PC-9 (cell line): Measurements from ENCODE around the gene NF2. TPM values are rescaled to one million over a fixed set of nuclear protein-coding genes. Genes with fewer than 3 reads are reported as not detected.

Experiments used
- BruUV-seq: library from RNA; stranded (reverse); fragments of 400-500 nt; replicated peaks from 2 replicates; lab custom pipeline; 2021; lab: Mats Ljungman, UMichigan
- CTCF ChIA-PET: fragments of 300-600 bp; sonication (Branson Sonifier 250); formaldehyde crosslinking; loops from one replicate; lab custom pipeline; 2022; ENCODE audit warnings: antibody characterized with exemption; lab: Charles Lee
- POLR2A ChIA-PET: fragments of 300-600 bp; sonication (Branson Sonifier 250); formaldehyde crosslinking; loops from one replicate; lab custom pipeline; 2022; ENCODE audit warnings: antibody characterized with exemption; ENCODE audit not compliant: unreplicated experiment; lab: Charles Lee
- DNase-seq, 2 experiments: peaks; one replicate each; pipeline versions ENCODE4 v3.0.0 to v3.0.0-alpha.2; 2015 to 2022; ENCODE audit warnings: mixed read lengths in 1 of 2
- H2AFZ ChIP-seq: fragments of 200-600 bp; sonication (generic); 2 replicates; pipeline ENCODE4 v1.8.1; 2017; ENCODE audit warnings: antibody characterized with exemption
- H3F3A ChIP-seq: fragments of 200-600 bp; sonication (generic); 2 replicates; pipeline ENCODE4 v1.8.1; 2017; ENCODE audit warnings: antibody characterized with exemption, mild to moderate bottlenecking, low read depth; ENCODE audit not compliant: insufficient read depth
- H3K27ac ChIP-seq: fragments of 200-600 bp; sonication (generic); 2 replicates; pipeline ENCODE4 v1.6.1; 2016; ENCODE audit warnings: mixed run types
- H3K27me3 ChIP-seq: fragments of 200-600 bp; sonication (generic); 2 replicates; pipeline ENCODE4 v1.6.1; 2016; ENCODE audit warnings: low read depth, mixed run types; ENCODE audit not compliant: insufficient read depth
- H3K36me3 ChIP-seq: fragments of 200-600 bp; sonication (generic); 2 replicates; pipeline ENCODE4 v1.6.1; 2016; ENCODE audit warnings: low read depth, mixed run types
- H3K4me1 ChIP-seq: fragments of 200-600 bp; sonication (generic); replicated peaks from 2 replicates; pipeline ENCODE4 v1.6.1; 2016; ENCODE audit warnings: mixed run types; ENCODE audit not compliant: insufficient read depth
- H3K4me2 ChIP-seq: fragments of 200-600 bp; sonication (generic); 2 replicates; pipeline ENCODE4 v1.6.1; 2017; ENCODE audit warnings: mixed run types
- H3K4me3 ChIP-seq: fragments of 200-600 bp; sonication (generic); 2 replicates; pipeline ENCODE4 v1.6.1; 2016; ENCODE audit warnings: mixed run types
- H3K79me2 ChIP-seq: fragments of 200-600 bp; sonication (generic); 2 replicates; pipeline ENCODE4 v1.6.1; 2017; ENCODE audit warnings: low read depth, mixed run types
- H3K9me2 ChIP-seq: fragments of 200-600 bp; sonication (generic); 2 replicates; pipeline ENCODE4 v1.8.1; 2017; ENCODE audit warnings: mild to moderate bottlenecking; ENCODE audit not compliant: insufficient read depth
- H3K9me3 ChIP-seq: fragments of 200-600 bp; sonication (generic); 2 replicates; pipeline ENCODE4 v1.8.1; 2016; ENCODE audit warnings: low read depth; ENCODE audit not compliant: insufficient read depth
- H4K20me1 ChIP-seq: fragments of 200-600 bp; sonication (generic); 2 replicates; pipeline ENCODE4 v1.8.1; 2017; ENCODE audit not compliant: insufficient read depth
- EZH2 ChIP-seq: fragments of 200-600 bp; sonication (generic); IDR thresholded peaks from 2 replicates; pipeline ENCODE4 v1.8.0; 2017; ENCODE audit warnings: antibody characterized with exemption, low read depth
- intact Hi-C: fragments of 100-400 bp; cut with micrococcal nuclease; formaldehyde crosslinking; loops from one replicate; pipeline ENCODE4 v1.10.0; 2022; ENCODE audit not compliant: unreplicated experiment
- total RNA-seq: library from RNA; stranded (reverse); gene quantifications from 2 replicates; pipeline ENCODE4 v1.2.3, GENCODE V29; 2021
- TF ChIP-seq, protein P1 (sequence below): fragments of 200-600 bp; sonication (generic); conservative IDR thresholded peaks from 2 replicates; pipeline ENCODE4 v1.6.1; 2017; ENCODE audit warnings: mixed run types, antibody characterized with exemption, mild to moderate bottlenecking, moderate library complexity

NF2 gene
- total RNA-seq, 1 experiment from 2014 or later, result 73.2 TPM

DNA sequence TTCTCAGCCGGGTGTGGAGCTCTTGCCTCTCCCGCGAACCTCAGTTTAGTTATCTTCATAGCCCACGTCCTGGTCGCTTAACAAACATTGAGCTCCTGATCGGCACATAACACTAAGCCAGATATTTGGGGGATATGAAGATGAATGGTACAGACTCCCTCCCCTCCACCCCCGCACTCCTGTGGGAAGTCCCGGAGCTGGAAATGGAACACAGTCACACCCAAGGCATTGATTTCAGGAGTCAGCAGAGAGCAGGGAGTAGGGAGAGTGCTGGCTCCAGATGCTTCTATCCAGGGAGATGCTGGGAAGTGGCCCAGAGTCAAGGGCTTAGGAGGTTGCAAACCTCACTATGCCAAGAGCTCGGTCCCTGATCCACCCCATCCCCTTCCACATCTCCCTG is 90.2 kb downstream of the NF2 start:
- Histone ChIP-seq H3K4me1 (peaks cover 29% of the 10 kb centered on the region), H3K9me2 (no peaks in the 10 kb centered on the region), H4K20me1 (no peaks in the 10 kb centered on the region), H3K4me3 (no peak overlapping the region), H3K4me2 (no peak overlapping the region), H3K36me3 (no peaks in the 10 kb centered on the region), H3K27ac (no peak overlapping the region), H3K9me3 (no peaks in the 10 kb centered on the region), H3F3A (peaks cover 18% of the 10 kb centered on the region; the same call in 1 of the 2 replicates), H3K27me3 (no peaks in the 10 kb centered on the region), H2AFZ (no peak overlapping the region), H3K79me2 (no peaks in the 10 kb centered on the region)
- ChIA-PET POLR2A (no interaction called here), CTCF (no interaction called here)
- BruUV-seq, result no TSS peak
- intact Hi-C loops, result no loop called here
- TF ChIP-seq, protein P1, sequence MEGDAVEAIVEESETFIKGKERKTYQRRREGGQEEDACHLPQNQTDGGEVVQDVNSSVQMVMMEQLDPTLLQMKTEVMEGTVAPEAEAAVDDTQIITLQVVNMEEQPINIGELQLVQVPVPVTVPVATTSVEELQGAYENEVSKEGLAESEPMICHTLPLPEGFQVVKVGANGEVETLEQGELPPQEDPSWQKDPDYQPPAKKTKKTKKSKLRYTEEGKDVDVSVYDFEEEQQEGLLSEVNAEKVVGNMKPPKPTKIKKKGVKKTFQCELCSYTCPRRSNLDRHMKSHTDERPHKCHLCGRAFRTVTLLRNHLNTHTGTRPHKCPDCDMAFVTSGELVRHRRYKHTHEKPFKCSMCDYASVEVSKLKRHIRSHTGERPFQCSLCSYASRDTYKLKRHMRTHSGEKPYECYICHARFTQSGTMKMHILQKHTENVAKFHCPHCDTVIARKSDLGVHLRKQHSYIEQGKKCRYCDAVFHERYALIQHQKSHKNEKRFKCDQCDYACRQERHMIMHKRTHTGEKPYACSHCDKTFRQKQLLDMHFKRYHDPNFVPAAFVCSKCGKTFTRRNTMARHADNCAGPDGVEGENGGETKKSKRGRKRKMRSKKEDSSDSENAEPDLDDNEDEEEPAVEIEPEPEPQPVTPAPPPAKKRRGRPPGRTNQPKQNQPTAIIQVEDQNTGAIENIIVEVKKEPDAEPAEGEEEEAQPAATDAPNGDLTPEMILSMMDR, result no peak
- DNase-seq, result no peak

DNA sequence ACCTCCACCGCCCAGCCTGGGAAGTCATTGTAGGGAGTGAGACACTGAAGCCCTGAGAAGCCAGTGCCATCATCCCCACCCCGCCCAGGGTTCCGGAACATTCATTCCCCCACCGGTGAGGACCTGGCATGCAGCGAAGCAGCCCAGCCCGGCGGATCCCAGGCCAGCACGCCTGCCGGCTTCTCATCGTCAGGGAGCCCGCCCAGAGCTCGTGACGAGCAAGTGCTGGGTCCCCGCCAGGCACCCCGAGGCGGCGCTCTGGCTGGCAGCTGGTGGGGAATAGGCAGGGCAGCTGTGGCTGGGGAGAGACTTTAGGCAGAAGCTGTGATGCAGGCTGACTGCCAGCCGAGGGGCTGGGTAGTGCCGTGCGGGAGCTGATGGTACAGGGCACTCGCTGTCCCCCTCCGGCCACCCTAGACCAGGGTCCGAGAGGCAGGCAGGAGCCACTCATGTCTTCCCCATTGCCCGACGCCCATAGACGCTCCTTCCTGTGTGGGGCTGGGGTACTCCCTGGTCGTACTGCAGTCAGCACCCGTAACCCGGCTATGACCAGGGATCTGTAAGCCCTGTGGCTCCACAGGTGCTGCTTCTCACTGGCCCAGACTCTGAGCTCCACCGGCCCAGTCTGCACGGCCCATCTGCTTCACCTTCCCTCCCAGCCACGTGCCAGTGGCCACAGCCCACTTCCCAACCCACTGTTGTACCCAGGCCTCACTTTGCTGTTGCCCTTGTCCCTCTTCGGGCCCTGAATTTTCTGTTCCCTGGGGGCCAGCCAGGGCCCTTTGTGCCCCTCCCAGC is 91.9 kb downstream of the NF2 start:
- Histone ChIP-seq H3K79me2 (no peaks in the 10 kb centered on the region), H3K4me1 (peaks cover 40% of the 10 kb centered on the region), H3K36me3 (no peaks in the 10 kb centered on the region), H3K4me3 (no peak overlapping the region), H4K20me1 (no peaks in the 10 kb centered on the region), H3K27me3 (no peaks in the 10 kb centered on the region), H3K4me2 (no peak overlapping the region), H3K9me2 (no peaks in the 10 kb centered on the region), H2AFZ (no peak overlapping the region), H3F3A (peaks cover 19% of the 10 kb centered on the region), H3K9me3 (no peaks in the 10 kb centered on the region), H3K27ac (no peak overlapping the region)
- DNase-seq, result no peak
- ChIA-PET POLR2A (no interaction called here), CTCF (no interaction called here)
- intact Hi-C loops, result no loop called here
- TF ChIP-seq, protein P1, result no peak
- TF ChIP-seq EZH2, result no peak
- BruUV-seq, result no TSS peak

DNA sequence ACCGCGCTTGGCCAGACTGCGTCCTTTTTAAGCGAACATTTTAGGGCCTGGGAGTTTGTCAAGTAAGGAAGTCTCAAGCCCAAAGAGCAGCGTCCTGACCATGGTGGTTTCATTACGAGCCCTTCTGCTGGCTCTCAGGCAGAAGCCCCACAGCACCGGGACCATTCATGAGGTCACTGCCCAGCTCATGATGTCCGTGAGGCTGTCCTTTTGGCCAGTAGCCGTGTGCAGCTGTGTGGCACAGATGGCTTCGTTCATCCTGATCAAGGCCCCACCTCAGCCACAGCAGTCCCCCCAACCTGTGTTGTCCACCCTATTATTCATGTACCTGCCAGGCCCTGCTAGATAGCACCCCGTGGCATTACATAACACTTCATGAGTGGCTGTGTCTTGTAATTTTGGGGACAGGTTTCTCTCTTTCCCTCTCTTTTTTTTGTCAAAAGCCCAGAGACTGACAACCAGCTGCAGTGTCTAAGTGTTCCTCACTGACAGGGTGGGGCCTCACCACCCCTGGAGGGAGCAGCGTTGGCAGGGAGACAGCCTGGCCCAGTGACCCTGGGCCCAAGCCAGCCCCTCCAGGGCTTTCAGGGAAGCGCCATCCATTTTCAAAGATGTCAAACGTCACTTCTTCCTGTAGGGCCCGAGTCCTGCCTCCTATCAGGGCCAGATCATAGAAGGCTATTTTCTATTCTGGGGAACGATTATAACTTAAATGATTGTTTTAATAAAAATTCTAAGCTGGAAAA is 94.6 kb downstream of the NF2 start:
- H3F3A ChIP-seq, result peaks cover 40% of the 10 kb centered on the region
- POLR2A ChIA-PET, result no interaction called here
- no peak overlapping the region for H3K4me3 ChIP-seq
- H3K27ac ChIP-seq, result no peak overlapping the region
- no peak overlapping the region for H2AFZ ChIP-seq
- intact Hi-C loops, result no loop called here
- H4K20me1 ChIP-seq, result no peaks in the 10 kb centered on the region
- CTCF ChIA-PET, result no interaction called here
- no peaks in the 10 kb centered on the region for H3K9me3 ChIP-seq
- no TSS peak for BruUV-seq
- no peaks in the 10 kb centered on the region for H3K36me3 ChIP-seq
- no peaks in the 10 kb centered on the region for H3K9me2 ChIP-seq
- H3K79me2 ChIP-seq, result no peaks in the 10 kb centered on the region
- TF ChIP-seq, protein P1, result no peak
- no peak for TF ChIP-seq EZH2
- no peak overlapping the region for H3K4me2 ChIP-seq
- no peak for DNase-seq
- H3K27me3 ChIP-seq, result no peaks in the 10 kb centered on the region
- peaks cover 45% of the 10 kb centered on the region for H3K4me1 ChIP-seq
